ENCODE measurements around the gene IRAK4. TPM values are rescaled to one million over a fixed set of nuclear protein-coding genes. Genes with fewer than 3 reads are reported as not detected.
A peak's percentile ranks its signal among the peaks of the same experiment; 100 is the strongest.

Gene IRAK4
- total RNA-seq, 2 donors from 2014 or later = 11.5 to 25.3 TPM

- intact Hi-C loops (cut with DNase I) = loop anchor here (5.0 kb wide), 2 partner anchors 49 to 76 kb away; partner anchors contain the start of genes IRAK4 and PUS7L
- no peaks in the 10 kb centered on the region for H3K36me3 ChIP-seq
- no peaks in the 10 kb centered on the region for H3K27me3 ChIP-seq (replicated peaks; ENCODE audit: insufficient read depth)
- peak overlapping the region; percentile 84 to 88 for H3K4me3 ChIP-seq
- H3K27ac ChIP-seq = peak overlapping the region; percentile 93 to 96
- no peaks in the 10 kb centered on the region for H3K4me1 ChIP-seq (replicated peaks)
- 3% methylated on average over 3 of the region's 3 CpGs for WGBS
- H3K9me3 ChIP-seq = no peaks in the 10 kb centered on the region
- no peak for DNase-seq (ENCODE audit: low spot score)
- TF ChIP-seq POLR2AphosphoS5 (IDR thresholded peaks at IDR 0.05) = no peak
- TF ChIP-seq CTCF (IDR thresholded peaks at IDR 0.05) = no peak
- TF ChIP-seq POLR2A (IDR thresholded peaks at IDR 0.05) = no peak
Measured at GRCh38 chr12:43806737-43807072, 48.0 kb downstream of the IRAK4 start.

GRCh38 chr12:43807386-43807785 lies 48.6 kb downstream of the IRAK4 start:
- intact Hi-C loops (cut with DNase I) = loop anchor here (5.0 kb wide), 2 partner anchors 50 to 75 kb away; partner anchors contain the start of genes IRAK4 and PUS7L
- Histone ChIP-seq H3K27ac (no peak overlapping the region), H3K4me3 (no peak overlapping the region), H3K4me1 (replicated peaks) (no peaks in the 10 kb centered on the region), H3K36me3 (no peaks in the 10 kb centered on the region), H3K27me3 (replicated peaks; ENCODE audit: insufficient read depth) (no peaks in the 10 kb centered on the region), H3K9me3 (no peaks in the 10 kb centered on the region)
- TF ChIP-seq POLR2AphosphoS5 (IDR thresholded peaks at IDR 0.05) (no peak), CTCF (IDR thresholded peaks at IDR 0.05) (no peak)
- 59% methylated on average over 3 of the region's 3 CpGs for WGBS
- DNase-seq (ENCODE audit: low spot score) = no peak

GRCh38 chr12:43812057-43812456 lies 53.3 kb downstream of the IRAK4 start:
- H3K4me1 ChIP-seq (replicated peaks) = no peaks in the 10 kb centered on the region
- H3K36me3 ChIP-seq = no peaks in the 10 kb centered on the region
- no peak overlapping the region for H3K27ac ChIP-seq
- H3K9me3 ChIP-seq = no peaks in the 10 kb centered on the region
- WGBS = 48% methylated on average over 2 of the region's 2 CpGs
- intact Hi-C loops (cut with DNase I) = no loop called here
- TF ChIP-seq CTCF (IDR thresholded peaks at IDR 0.05) (no peak), POLR2AphosphoS5 (IDR thresholded peaks at IDR 0.05) (no peak), POLR2A (IDR thresholded peaks at IDR 0.05) (no peak)
- DNase-seq (ENCODE audit: low spot score) = no peak
- no peaks in the 10 kb centered on the region for H3K27me3 ChIP-seq (replicated peaks; ENCODE audit: insufficient read depth)
- no peak overlapping the region for H3K4me3 ChIP-seq

GRCh38 chr12:43812926-43813325 lies 54.2 kb downstream of the IRAK4 start:
- no peak overlapping the region for H3K27ac ChIP-seq
- H3K4me3 ChIP-seq = no peak overlapping the region
- DNase-seq (ENCODE audit: low spot score) = no peak
- H3K27me3 ChIP-seq (replicated peaks; ENCODE audit: insufficient read depth) = no peaks in the 10 kb centered on the region
- H3K9me3 ChIP-seq = no peaks in the 10 kb centered on the region
- TF ChIP-seq CTCF (IDR thresholded peaks at IDR 0.05) = no peak
- no peak for TF ChIP-seq POLR2A (IDR thresholded peaks at IDR 0.05)
- TF ChIP-seq POLR2AphosphoS5 (IDR thresholded peaks at IDR 0.05) = no peak
- 94% methylated on average over 4 of the region's 4 CpGs for WGBS
- no peaks in the 10 kb centered on the region for H3K4me1 ChIP-seq (replicated peaks)
- intact Hi-C loops (cut with DNase I) = no loop called here
- H3K36me3 ChIP-seq = no peaks in the 10 kb centered on the region

- TF ChIP-seq CTCF (IDR thresholded peaks at IDR 0.05) (no peak), POLR2AphosphoS5 (IDR thresholded peaks at IDR 0.05) (no peak), POLR2A (IDR thresholded peaks at IDR 0.05) (no peak)
- no peaks in the 10 kb centered on the region for H3K4me1 ChIP-seq (replicated peaks)
- H3K27ac ChIP-seq = no peak overlapping the region
- H3K27me3 ChIP-seq (replicated peaks; ENCODE audit: insufficient read depth) = no peaks in the 10 kb centered on the region
- H3K36me3 ChIP-seq = no peaks in the 10 kb centered on the region
- intact Hi-C loops (cut with DNase I) = no loop called here
- H3K4me3 ChIP-seq = no peak overlapping the region
- no peaks in the 10 kb centered on the region for H3K9me3 ChIP-seq
- WGBS = 35% methylated on average over 3 of the region's 3 CpGs
- DNase-seq (ENCODE audit: low spot score) = no peak
Measured at GRCh38 chr12:43815416-43815815, 56.7 kb downstream of the IRAK4 start.

All from prostate gland (tissue), 2 donors.